Activated CD4-positive, alpha-beta T cell treated with anti-CD3 and anti-CD28 coated beads, Interleukin-2, amount 50 U/mL, for 16 hours (primary cell): ENCODE results near the gene OLFM2.
A peak's percentile ranks its signal among the peaks of the same experiment; 100 is the strongest.
"Not testable (repeated sequence)": the region's sequence is repeated elsewhere in the genome, so short reads cannot be mapped to it uniquely, and the experiment has no call there.

Experiments
- DNase-seq: peaks from one replicate; pipeline ENCODE4 v3.0.0-alpha.2; 2020

Gene OLFM2

DNA sequence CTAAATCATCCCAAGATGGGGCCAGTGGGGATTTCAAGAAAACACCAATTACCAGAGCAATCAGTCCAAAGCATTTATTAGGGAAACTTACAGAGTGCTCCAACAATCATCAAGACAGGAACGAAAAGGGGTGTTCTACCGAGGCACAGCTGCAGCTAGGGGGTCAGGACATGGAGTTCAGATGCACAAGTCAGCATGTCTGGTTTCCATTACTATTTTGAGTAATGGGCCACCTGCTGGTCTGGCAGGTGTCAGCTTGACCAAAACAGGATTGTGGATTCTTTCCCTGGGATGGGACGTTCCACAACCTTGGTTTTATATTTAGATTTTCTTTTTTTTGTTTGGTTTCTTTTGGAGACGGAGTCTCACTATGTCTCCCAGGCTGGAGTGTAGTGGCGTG is 112.5 kb downstream of the OLFM2 start:
- no peak for DNase-seq

DNA sequence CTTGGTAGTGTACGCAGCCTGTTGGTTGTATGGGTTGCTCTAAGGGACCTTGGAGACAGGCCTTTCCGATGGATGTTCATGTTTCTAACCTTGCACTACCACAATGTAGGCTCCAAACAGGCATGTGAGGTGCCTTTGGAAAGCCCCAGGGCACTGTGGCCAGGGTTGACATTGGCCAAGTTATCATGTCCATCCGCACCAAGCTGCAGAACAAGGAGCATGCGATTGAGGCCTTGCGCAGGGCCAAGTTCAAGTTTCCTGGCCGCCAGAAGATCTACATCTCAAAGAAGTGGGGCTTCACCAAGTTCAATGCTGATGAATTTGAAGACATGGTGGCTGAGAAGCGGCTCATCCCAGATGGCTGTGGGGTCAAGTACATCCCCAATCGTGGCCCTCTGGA is 116.3 kb downstream of the OLFM2 start:
- not testable (repeated sequence) for DNase-seq

DNA sequence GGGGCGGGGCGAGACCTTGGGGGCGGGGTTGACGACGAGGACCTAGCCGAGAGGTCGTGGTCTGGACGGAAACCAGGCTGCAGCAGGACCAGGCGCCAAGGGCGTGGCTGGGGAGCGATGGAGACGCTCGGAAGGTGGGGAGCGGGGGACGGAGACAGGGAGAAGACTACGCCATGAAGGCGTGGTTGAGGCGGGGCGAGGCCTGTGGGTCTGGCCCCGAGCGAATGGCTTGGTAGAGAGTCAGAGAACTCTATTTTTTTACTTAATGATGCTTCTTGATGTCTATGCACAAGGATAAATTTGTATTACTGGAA is 116.8 kb downstream of the OLFM2 start:
- DNase-seq, result no peak

DNA sequence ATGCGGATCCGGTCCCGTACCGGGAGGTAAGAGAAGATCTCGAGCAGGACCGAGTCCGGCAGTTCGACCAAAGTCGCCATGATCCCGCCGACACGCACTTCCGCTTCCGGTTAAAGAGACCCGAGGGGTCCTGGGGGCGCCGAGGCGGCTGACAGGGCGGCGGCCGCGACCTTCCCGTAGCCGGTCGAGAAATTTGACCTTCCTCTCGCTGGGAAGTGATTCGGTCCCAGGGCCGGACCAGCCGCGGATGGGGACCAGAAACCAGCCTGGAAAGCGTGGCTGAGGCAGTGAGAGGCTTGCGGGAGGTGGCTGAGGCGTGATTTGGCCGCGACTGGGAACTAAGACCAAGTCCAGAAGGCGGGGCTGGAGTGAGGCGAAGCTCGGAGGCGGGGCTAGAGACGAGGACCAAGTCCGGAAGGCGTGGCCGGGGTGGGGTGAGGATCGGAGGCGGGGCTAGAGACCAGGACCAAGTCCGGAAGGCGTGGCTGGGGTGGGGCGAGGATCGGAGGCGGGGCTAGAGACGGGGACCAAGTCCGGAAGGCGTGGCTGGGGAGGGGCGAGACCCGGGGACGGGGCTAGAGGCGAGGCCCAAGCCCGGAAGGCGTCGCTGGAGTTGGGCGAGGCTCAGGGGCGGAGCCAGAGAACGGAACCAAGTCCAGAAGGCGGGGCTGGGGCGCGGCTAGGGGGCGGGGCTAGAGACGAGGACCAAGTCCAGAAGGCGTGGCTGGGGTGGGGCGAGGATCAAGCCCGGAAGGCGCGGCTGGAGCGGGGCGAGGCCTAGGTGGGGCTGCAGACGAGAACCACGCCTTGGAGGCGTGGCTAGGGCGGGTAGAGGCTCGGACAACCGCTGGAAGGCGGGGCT is 117.3 kb downstream of the OLFM2 start, which contains the start of gene FBXL12:
Gene FBXL12, minus strand, starts transcription at position 346 of the 862 bp plus-strand sequence. Its CDS starts 266 bp downstream, at position 80.
- DNase-seq, result peak; percentile 100

DNA sequence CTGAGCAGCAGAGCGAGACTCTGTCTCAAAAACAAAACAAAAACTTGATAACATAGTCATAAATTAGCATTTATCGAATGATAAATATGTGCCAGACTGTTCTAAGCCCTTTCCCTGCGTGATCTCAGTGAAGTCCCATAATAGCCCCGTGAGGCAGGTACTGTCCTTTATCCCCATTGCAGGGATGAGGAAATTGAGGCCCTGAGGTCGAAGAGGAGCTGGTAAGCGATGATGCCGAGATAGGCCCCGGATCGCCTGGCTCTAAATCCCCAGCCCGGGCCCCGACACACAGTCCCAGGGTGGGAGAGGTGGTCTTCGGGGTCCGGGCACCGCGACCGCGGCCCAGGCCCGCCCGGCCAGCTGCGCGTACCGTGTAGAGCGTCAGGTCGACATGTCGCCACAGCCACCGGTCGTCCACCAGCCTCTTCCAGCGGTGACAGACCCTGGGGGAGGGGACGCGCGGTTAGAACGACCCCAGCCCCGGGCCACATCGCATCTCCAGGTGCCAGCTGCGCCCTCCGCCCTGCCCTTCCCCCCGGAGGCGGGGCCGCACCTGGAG is 118.1 kb downstream of the OLFM2 start:
- no peak for DNase-seq

DNA sequence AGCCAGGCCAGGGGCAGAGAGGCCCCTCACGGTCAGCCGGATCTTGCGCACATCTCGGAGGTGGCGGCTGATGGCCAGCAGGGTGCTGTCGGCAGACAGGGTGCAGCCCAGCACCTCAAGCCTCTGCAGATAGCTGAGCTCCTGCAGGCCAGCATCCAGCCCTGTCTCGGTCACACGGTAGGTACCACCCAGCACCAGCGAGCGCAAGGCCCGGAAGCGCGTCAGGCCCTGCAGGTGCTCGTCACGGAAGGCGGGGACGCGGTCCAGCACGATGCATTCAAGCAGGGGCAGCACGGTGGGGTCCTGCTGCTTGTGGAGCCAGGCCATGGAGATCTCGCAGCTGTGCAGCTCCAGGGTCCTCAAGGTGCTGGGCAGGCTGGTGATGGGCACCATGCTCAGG is 125.2 kb downstream of the OLFM2 start:
- DNase-seq, result no peak

DNA sequence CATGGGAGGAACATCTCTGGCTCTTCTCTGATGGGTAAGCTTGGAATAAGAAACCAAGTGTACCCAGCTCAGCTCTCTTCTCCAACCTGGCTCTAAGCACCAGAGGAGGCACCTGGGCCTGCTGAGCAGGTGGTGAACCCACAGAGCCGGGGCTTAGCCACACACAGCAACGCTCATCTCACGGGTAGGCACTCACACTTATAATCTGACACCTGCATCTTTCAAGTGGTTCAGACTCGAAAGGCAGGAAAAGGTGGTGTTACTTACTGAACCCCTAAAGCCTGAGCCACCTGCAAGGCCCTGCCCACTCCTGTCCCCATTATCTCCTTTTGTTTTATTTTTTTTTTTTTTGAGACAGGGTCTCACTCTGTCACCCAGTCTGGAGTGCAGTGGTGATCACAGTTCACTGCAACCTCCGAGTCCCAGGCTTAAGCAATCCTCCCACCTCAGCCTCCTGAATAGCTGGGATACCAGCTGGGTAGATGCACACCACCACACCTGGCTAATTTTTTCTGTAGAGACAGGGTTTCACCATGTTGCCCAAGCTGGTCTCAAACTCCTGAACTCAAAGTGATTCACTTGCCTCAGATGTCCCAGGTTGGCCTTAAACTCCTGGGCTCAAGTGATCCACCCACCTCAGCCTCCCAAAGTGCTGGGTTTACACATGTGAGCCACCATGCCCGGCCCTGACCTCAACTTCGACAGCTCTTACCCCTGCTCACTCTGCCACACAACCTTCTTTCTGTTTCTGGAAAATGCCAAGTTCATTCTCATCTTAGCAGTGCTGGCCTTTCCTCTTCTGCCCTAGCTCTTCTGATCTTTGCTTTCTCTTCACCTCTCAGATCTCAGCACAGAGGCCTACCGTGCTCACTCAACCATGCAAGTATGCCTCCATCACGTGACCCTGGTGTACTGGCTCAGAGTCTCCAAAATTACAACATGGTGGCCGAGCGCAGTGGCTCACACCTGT is 127.2 kb downstream of the OLFM2 start:
- DNase-seq, result no peak

DNA sequence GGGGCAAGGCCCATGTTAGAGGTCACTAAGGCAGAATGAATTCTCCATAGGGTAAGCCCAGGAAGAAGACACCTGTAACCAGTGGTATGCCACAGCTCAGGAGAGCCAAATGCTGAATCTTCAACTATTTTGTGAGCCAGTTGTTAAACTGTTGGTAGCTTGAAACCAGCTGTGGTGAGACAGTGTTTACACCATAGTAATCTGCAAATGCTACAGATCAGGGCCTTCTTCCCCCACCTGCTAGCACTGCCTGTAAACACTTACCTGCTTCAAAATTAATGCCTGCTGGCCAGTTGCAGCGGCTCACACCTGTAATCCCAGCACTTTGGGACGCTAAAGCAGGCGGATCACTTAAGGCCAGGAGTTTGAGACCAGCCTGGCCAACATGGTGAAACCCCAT is 129.5 kb downstream of the OLFM2 start:
- no peak for DNase-seq
